K562 (cell line): ENCODE results near the gene DGAT2. TPM values are rescaled to one million over a fixed set of nuclear protein-coding genes. Genes with fewer than 3 reads are reported as not detected.

Experiments used
- CC2D1A ChIP-seq: fragments of 450-650 bp; IDR thresholded peaks from 2 replicates; pipeline ENCODE4 v1.6.1; 2017; ENCODE audit warnings: mild to moderate bottlenecking
- ELF2 ChIP-seq: fragments of 250-450 bp; sonication (Bioruptor Pico); IDR thresholded peaks from 2 replicates; pipeline ENCODE4 v1.5.0; 2021; ENCODE audit warnings: mild to moderate bottlenecking
- ETS1 ChIP-seq: conservative IDR thresholded peaks from 2 replicates; pipeline ENCODE4 v1.6.1; 2011; ENCODE audit warnings: low read depth, mild to moderate bottlenecking, low read length; ENCODE audit not compliant: control insufficient read depth
- FOXK2 ChIP-seq, 2 experiments: fragments of 450-650 bp; IDR thresholded peaks in 1 of 2; conservative IDR thresholded peaks in 1 of 2; 2 replicates each; pipeline ENCODE4 v1.6.1; 2016; ENCODE audit warnings: low read depth in 2 of 2, mild to moderate bottlenecking in 1 of 2
- FOXM1 ChIP-seq, 2 experiments: fragments of 450-650 bp in 1 of 2; sonication (generic) in 1 of 2; formaldehyde crosslinking in 1 of 2; IDR thresholded peaks; 2 replicates each; pipeline versions ENCODE4 v1.6.1 to v1.9.0; 2017 to 2022; ENCODE audit warnings: low read depth in 2 of 2, mild to moderate bottlenecking in 2 of 2, missing genetic modification reagents in 1 of 2, moderate library complexity in 1 of 2
- HEY1 ChIP-seq: fragments of 250-450 bp; sonication (Bioruptor Pico); IDR thresholded peaks from 2 replicates; pipeline ENCODE4 v1.5.0; 2020; ENCODE audit warnings: mild to moderate bottlenecking, moderate library complexity, borderline replicate concordance
- HSF4 ChIP-seq: fragments of 250-450 bp; sonication (Bioruptor Pico); IDR thresholded peaks from 2 replicates; pipeline ENCODE4 v2.1.2; 2022; ENCODE audit warnings: mild to moderate bottlenecking, moderate library complexity, borderline replicate concordance
- MBD1 ChIP-seq: fragments of 250-450 bp; sonication (Bioruptor Pico); IDR thresholded peaks from 2 replicates; pipeline ENCODE4 v1.8.0; 2022; ENCODE audit warnings: inconsistent platforms
- MEIS2 ChIP-seq: fragments of 450-650 bp; IDR thresholded peaks from 2 replicates; pipeline ENCODE4 v1.6.1; 2014; ENCODE audit warnings: mild to moderate bottlenecking; ENCODE audit not compliant: partially characterized antibody
- NCOR1 ChIP-seq: fragments of 450-650 bp; IDR thresholded peaks from 2 replicates; pipeline ENCODE4 v1.6.1; 2016; ENCODE audit warnings: mild to moderate bottlenecking, moderate library complexity
- NR2C1 ChIP-seq, 2 experiments: fragments of 450-650 bp; IDR thresholded peaks; 2 replicates each; pipeline ENCODE4 v1.6.1; 2017; ENCODE audit warnings: mild to moderate bottlenecking in 2 of 2, antibody characterized with exemption in 1 of 2, inconsistent platforms in 1 of 2, missing compliant biosample characterization in 1 of 2, missing genetic modification characterization in 1 of 2
- RFX1 ChIP-seq: fragments of 450-650 bp; IDR thresholded peaks from 2 replicates; pipeline ENCODE4 v1.6.1; 2016; ENCODE audit warnings: mild to moderate bottlenecking, moderate library complexity
- SIRT6 ChIP-seq: IDR thresholded peaks from one replicate; pipeline ENCODE4 v1.6.1; 2012; ENCODE audit warnings: low read depth, mild to moderate bottlenecking, control low read depth, inconsistent platforms, low read length, moderate library complexity
- SNIP1 ChIP-seq: fragments of 450-650 bp; IDR thresholded peaks from 2 replicates; pipeline ENCODE4 v1.7.1; 2017; ENCODE audit warnings: low read depth, mild to moderate bottlenecking
- TFAP4 ChIP-seq: sonication (generic); formaldehyde crosslinking; IDR thresholded peaks from 2 replicates; pipeline ENCODE4 v1.8.0; 2022; ENCODE audit warnings: missing genetic modification reagents, mild to moderate bottlenecking, moderate library complexity, borderline replicate concordance
- ZBTB12 ChIP-seq: fragments of 250-450 bp; sonication (Bioruptor Pico); IDR thresholded peaks from 2 replicates; pipeline ENCODE4 v1.4.0; 2020
- ZBTB17 ChIP-seq: fragments of 450-650 bp; formaldehyde crosslinking; IDR thresholded peaks from 2 replicates; pipeline ENCODE4 v1.4.0; 2020; ENCODE audit warnings: mild to moderate bottlenecking
- ZBTB33 ChIP-seq: sonication (generic); formaldehyde crosslinking; IDR thresholded peaks from 2 replicates; pipeline ENCODE4 v1.8.1; 2023; ENCODE audit warnings: mild to moderate bottlenecking, missing genetic modification reagents
- ZNF253 ChIP-seq: fragments of 250-450 bp; sonication (Bioruptor Pico); conservative IDR thresholded peaks from 2 replicates; pipeline ENCODE4 v1.6.1; 2021; ENCODE audit warnings: mild to moderate bottlenecking
- ZNF324 ChIP-seq: fragments of 250-450 bp; sonication (Bioruptor Pico); IDR thresholded peaks from 2 replicates; pipeline ENCODE4 v1.4.0; 2020; ENCODE audit warnings: mild to moderate bottlenecking
- ZNF561 ChIP-seq: fragments of 450-650 bp; formaldehyde crosslinking; conservative IDR thresholded peaks from 2 replicates; pipeline ENCODE4 v1.4.0; 2020; ENCODE audit warnings: mild to moderate bottlenecking, moderate library complexity
- polyA plus RNA-seq, 8 experiments: library from polyadenylated mRNA; depleted of rRNA in 4 of 8; stranded (reverse) in 5 of 8; unstranded in 3 of 8; fragments of >200 nt; fragmentation: Nextera tagmentation in 2 of 8; fragmentation: Illumina TruSeq in 1 of 8; extraction: Ambion mirVana in 2 of 8; extraction: Trizol in 1 of 8; gene quantifications; 2 replicates each; pipeline versions ENCODE4 v1.2.1 to v1.2.3, GENCODE V29; 2011 to 2014; ENCODE audit warnings: inconsistent platforms in 1 of 8, missing spikeins in 1 of 8
- total RNA-seq, 7 experiments: library from RNA; depleted of rRNA in 6 of 7; stranded (reverse); fragments of >200 nt in 6 of 7; fragmentation: Illumina TruSeq in 2 of 7; extraction: Trizol in 2 of 7; gene quantifications; 2 replicates each; pipeline versions ENCODE4 v1.2.1 to v1.2.3, GENCODE V29; 2011 to 2021; ENCODE audit warnings: low replicate concordance in 1 of 7

Gene DGAT2
- total and polyA plus RNA-seq, 9 of the 15 experiments (the other 6 are each of a cell fraction or from before 2014, with no cell fraction given): 0.68 to 2.8 (median 1.8) TPM

GRCh38 chr11:75814677-75815344 is 46.2 kb downstream of the DGAT2 start, which contains the start of gene UVRAG (continued):
- TF ChIP-seq NR2C1 (IDR thresholded peaks at IDR 0.05): no peak
- peak; percentile 60 for TF ChIP-seq NR2C1 (tag; IDR thresholded peaks at IDR 0.05)
- no peak for TF ChIP-seq ZNF561
- TF ChIP-seq ETS1: peak; percentile 14; the same call in 1 of the 2 replicates
- 0 out of 2 replicates have a peak, but pooled peaks have one; percentile 12 for TF ChIP-seq ZBTB12 (CRISPR knock-in tag)
- no peak for TF ChIP-seq ZNF324 (CRISPR knock-in tag)
- TF ChIP-seq NCOR1: no peak
- TF ChIP-seq FOXK2 (conservative IDR thresholded peaks at IDR 0.05 in 1 of 2, IDR thresholded peaks at IDR 0.05 in 1 of 2; ENCODE audit: low read depth in 2 of 2): peak; percentile 70 to 90; a peak in 3 of 4 replicates
- peak; percentile 92 for TF ChIP-seq ELF2 (CRISPR knock-in tag)
- no peak for TF ChIP-seq ZBTB17 (CRISPR knock-in tag)
- no peak for TF ChIP-seq HEY1
- peak; percentile 66 for TF ChIP-seq MEIS2
- peak; percentile 98 for TF ChIP-seq TFAP4 (CRISPR knock-in tag)
- TF ChIP-seq SIRT6: no peak
- TF ChIP-seq RFX1: peak; percentile 99
- no peak for TF ChIP-seq HSF4 (CRISPR knock-in tag)
- no peak for TF ChIP-seq SNIP1
- no peak for TF ChIP-seq MBD1 (CRISPR knock-in tag)
- no peak for TF ChIP-seq ZNF253 (CRISPR knock-in tag)
- TF ChIP-seq ZBTB33 (CRISPR knock-in tag): no peak
- no peak for TF ChIP-seq FOXM1 (IDR thresholded peaks at IDR 0.05; ENCODE audit: low read depth)
- TF ChIP-seq FOXM1 (CRISPR knock-in tag; IDR thresholded peaks at IDR 0.05; ENCODE audit: low read depth): no peak
- TF ChIP-seq CC2D1A: peak; percentile 75
